22Rv1 (cell line): ENCODE results near the gene HSP90AB1.

ENCODE experiments used
- H3K27ac ChIP-seq: fragments of 450-650 bp; 2 replicates; pipeline ENCODE4 v1.5.1; 2017
- ZFX ChIP-seq: fragments of 450-650 bp; IDR thresholded peaks from 2 replicates; pipeline ENCODE4 v1.6.1; 2017; ENCODE audit warnings: antibody characterized with exemption, borderline replicate concordance
- TF ChIP-seq, protein P1 (sequence below): fragments of 450-650 bp; IDR thresholded peaks from 2 replicates; pipeline ENCODE4 v1.5.1; 2017; ENCODE audit warnings: mild to moderate bottlenecking

The HSP90AB1 gene

GRCh38 chr6:44260011-44260410 lies 13.1 kb downstream of the HSP90AB1 start:
- no peak overlapping the region for H3K27ac ChIP-seq
- TF ChIP-seq, protein P1, sequence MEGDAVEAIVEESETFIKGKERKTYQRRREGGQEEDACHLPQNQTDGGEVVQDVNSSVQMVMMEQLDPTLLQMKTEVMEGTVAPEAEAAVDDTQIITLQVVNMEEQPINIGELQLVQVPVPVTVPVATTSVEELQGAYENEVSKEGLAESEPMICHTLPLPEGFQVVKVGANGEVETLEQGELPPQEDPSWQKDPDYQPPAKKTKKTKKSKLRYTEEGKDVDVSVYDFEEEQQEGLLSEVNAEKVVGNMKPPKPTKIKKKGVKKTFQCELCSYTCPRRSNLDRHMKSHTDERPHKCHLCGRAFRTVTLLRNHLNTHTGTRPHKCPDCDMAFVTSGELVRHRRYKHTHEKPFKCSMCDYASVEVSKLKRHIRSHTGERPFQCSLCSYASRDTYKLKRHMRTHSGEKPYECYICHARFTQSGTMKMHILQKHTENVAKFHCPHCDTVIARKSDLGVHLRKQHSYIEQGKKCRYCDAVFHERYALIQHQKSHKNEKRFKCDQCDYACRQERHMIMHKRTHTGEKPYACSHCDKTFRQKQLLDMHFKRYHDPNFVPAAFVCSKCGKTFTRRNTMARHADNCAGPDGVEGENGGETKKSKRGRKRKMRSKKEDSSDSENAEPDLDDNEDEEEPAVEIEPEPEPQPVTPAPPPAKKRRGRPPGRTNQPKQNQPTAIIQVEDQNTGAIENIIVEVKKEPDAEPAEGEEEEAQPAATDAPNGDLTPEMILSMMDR = no peak
- no peak for TF ChIP-seq ZFX

GRCh38 chr6:44260451-44261297 lies 13.8 kb downstream of the HSP90AB1 start:
- TF ChIP-seq, protein P1 = no peak
- no peak for TF ChIP-seq ZFX
- no peak overlapping the region for H3K27ac ChIP-seq

DNA sequence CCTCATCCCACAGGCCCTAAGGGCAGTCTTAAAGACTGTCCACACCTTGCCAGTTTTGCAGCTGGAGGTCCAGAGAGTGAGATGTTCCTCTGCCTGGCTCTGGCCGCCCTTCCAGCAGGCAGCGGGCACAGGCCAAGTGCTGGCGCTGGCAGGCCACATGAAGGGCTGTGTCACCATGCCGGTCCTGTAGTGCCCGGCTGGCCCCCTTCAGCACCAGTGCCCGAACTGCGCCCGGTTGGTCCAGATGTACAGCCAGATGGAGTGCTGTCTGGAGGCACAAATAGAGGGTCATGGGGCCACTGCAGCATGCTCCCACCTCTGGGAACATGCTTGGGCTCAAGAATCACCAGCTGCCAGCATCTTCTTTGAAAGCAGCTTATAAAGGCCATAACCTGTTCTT lies 14.7 kb downstream of the HSP90AB1 start:
- H3K27ac ChIP-seq = no peak overlapping the region
- TF ChIP-seq, protein P1 = no peak
- TF ChIP-seq ZFX = no peak

DNA sequence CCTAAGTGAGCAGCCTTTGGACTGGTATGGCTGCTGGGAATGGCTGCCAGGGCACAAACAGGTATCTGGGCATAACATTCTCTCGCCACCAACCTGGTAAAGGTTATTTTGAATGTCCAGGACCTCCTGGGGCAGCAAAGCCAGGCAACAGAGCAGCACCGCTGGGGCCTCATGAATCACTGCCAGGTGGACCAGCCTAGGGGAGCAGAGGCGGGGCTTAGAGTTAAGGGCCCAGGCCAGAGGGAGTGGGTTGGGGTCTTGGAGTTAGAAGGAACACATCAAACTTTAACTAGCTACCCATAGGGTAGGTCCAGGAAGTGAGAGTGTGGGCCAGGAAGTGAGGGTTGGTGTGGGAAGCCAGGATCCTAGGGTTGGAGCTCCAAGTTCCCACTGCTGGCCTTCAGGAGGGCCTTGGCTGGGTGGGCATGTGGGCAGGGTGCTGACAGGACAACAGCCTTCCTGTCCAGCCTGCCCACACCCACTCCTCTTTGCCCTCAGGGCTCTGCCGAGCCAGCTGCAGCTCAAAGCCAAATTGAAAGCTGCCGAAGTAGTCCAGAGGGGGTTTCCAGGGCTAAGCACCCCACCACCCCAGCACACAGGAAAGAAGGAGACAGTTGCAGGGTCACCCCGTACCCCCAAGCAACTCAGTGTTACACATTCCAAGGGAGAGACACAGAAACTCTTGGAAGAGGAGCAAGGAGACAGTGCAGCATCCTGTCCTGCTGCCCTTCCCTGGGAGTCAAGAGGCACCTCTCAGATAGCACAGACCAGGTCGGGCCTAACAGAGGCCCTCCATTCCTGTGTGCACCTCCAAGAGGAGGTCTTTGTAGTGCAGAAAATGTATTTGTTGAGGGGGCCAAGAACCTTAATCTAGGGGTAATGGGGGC lies 15.8 kb downstream of the HSP90AB1 start:
- TF ChIP-seq, protein P1 = no peak
- no peak for TF ChIP-seq ZFX
- H3K27ac ChIP-seq = no peak overlapping the region

GRCh38 chr6:44263354-44264100 lies 16.6 kb downstream of the HSP90AB1 start:
- TF ChIP-seq ZFX = no peak
- TF ChIP-seq, protein P1 = no peak
- H3K27ac ChIP-seq = no peak overlapping the region

GRCh38 chr6:44264154-44265006 lies 17.5 kb downstream of the HSP90AB1 start:
- peak overlapping the region; percentile 64 for H3K27ac ChIP-seq
- TF ChIP-seq ZFX = no peak
- TF ChIP-seq, protein P1 = no peak
